ENCODE data around the gene EGF.

- TF ChIP-seq CTCF (conservative IDR thresholded peaks at IDR 0.05 in 1 of 2, IDR thresholded peaks at IDR 0.05 in 1 of 2; ENCODE audit: extremely low read depth in 1 of 2, insufficient read depth in 1 of 2, low read depth in 1 of 2, low read length in 2 of 2) (no peak), EZH2 (IDR thresholded peaks at IDR 0.05; ENCODE audit: borderline replicate concordance, low read length) (no peak)
Measured at GRCh38 chr4:109928327-109929045, 15.8 kb downstream of the EGF start.
